Measurements from ENCODE around the gene KAZN.

- TF ChIP-seq SP1 (IDR thresholded peaks at IDR 0.05; ENCODE audit: low read depth, low read length) (no peak), NRF1 (IDR thresholded peaks at IDR 0.05; ENCODE audit: low read depth, low read length) (no peak)
Measured at GRCh38 chr1:14897547-14897946, 299.1 kb downstream of the KAZN start.
